ENCODE results near the gene BUB1B.

Gene BUB1B

DNA sequence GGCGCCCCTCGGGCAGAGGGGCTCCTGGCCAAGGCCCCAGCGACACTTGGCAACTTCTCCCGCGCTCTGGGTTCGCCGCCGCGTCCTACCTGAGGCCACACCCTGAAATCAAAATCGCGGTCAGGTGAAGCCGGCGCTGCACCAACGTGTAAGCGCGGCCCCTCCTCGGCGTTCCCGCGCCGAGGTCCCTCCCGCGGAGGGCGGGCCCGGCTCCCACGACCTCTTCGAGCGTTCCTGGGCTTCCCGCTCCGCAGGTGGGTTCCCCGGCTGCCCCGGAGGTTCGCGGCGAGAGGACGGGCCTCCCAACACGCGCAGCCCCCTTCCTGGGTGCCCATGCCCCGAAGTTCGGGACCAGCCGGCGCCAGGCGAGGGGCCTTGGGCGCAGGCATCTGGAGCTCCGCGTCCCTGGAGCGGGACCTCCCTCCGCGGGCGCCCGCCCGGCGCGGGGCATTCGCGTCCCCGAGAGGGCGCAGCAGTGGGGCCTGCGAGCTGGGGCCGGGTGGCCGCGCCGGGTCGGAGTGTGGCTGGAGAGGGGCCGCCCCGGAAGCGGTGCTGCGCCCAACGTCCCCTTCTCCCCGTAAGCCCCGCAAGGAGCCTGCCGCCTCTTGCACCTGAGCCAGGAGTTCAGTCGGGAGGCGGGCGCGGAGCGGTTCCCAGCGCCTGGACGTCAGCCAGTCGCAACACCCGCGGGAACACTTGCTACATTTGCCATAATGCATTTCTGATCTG lies 91.7 kb downstream of the BUB1B start:
- DNase-seq (ENCODE audit: low spot score), result peak; percentile 75

DNA sequence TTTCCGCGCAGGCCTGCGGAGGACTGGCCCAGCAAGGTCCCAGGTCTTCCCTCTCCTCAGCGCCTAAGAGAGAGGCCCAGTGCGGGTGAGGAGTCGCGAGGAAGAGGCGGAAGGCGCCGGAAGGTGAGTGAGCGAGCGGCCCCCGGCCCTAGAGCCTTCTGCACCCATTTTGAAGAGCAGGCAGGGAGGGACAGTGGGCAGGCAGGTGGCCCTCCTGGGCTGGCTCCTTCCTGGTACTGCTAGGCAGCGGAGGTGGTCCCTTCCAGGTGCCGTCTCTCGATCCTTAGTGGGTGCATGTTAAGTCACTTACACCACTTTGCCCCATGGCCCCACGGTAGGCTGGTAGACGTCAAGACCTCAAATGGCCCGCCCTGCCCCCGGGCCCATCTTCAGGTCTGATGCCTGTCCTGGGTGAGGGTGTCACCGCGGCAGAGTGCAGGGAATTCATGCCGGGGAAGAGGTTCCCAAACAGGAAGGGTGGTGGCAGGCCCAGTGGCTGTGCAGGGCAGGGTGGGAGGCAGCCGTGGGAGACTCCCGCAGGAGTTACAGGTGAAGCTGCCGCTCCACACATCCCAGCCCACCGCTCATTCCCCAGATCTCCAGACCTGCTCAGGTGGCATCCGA lies 92.4 kb downstream of the BUB1B start:
- DNase-seq (ENCODE audit: low spot score), result no peak

GRCh38 chr15:40254452-40254851 lies 93.6 kb downstream of the BUB1B start:
- no peak for DNase-seq (ENCODE audit: low spot score)

GRCh38 chr15:40255033-40255432 lies 94.2 kb downstream of the BUB1B start:
- no peak for DNase-seq (ENCODE audit: low spot score)

GRCh38 chr15:40256638-40257235 lies 95.9 kb downstream of the BUB1B start:
- DNase-seq (ENCODE audit: low spot score), result no peak

DNA sequence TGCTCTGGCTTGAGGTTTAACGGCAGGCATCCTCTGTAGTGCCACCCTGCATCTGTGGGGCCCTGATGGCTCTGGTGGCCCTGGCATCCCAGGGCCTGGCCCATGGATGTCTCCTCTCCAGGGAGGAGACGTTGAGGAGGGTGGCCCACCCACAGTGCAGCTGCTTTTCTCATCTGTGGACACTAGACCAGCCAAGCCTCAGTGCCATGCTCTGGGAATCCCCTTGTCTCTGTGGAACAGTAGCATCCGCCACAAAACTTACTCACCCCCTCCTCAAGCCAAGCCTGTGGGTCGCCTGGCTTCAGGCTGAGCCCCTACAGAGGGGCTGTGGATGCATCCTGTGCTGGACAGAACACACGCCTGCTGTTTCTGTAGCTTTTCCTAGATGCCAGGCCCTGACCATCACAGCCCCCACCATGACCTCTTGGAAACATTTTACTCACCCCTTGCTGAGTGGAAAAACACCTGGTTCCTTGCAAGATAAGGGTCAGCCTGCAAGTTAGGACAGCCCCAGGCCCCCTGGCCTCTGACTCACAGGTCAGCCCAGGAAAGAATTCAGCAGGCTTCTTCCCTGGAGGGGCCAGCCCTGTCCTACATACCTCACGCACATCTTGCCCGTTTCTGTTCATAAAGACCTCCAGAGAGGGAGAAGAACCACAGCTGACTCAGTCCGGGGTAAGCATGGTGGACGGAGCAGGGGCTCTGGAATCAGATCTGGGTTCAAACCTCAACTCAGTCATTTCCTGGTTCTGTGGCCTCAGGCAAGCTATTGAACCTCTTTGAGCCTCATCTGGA lies 97.0 kb downstream of the BUB1B start:
- no peak for DNase-seq (ENCODE audit: low spot score)

GRCh38 chr15:40258544-40258943 lies 97.7 kb downstream of the BUB1B start:
- DNase-seq (ENCODE audit: low spot score), result peak; percentile 58

DNA sequence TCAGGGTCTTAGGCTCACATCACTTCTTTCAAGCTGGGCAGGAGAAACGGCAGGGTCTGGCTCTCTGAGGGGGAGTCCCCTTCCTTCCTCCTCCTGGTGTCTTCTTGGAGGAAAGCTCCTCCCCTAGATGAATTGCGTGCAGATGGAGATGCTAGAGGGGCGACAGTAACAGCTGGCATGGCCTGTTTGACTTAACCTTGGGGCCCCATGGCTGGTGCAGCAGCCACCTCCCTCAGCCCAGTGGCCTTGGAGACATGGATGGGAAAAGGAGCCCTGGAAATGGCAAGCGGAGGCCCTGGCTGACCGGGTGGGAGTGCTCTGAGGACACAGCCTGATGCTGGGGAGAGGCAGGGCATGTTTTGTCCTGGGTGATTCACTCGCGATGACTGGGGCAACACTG lies 98.2 kb downstream of the BUB1B start:
- no peak for DNase-seq (ENCODE audit: low spot score)

DNA sequence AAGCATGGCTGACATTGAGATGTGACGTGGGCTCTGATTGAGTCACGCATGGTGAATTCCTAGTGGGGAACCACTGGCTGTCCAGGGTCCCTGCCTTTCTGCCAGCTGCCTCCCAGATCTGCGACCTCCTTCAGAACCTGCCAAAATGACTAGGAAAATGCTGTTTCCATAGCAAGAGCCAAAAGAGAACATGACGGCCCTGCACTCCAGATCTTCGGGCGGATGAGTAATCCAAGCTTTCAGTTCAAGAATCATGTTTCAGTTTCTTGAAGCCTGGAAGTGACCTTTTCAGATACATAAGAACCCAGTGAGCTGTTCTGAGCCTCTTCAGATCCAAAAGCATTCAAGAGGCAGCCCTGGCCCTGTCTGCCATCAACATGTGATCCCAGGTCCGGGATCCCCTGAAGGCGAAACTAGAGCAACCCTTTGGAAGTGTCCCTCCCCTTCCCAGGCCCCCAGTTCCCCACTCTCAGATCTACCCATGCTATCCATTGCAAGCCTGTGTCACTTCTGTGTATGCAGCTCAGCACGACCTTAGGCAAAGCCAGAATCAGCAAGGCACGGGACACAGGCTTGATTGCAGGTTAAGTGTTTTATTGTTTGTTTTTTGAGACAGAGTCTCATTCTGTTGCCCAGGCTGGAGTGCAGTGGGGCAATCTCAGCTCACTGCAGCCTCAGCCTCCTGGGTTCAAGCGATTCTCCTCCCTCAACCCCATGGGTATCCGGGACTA lies 102.3 kb downstream of the BUB1B start:
- DNase-seq (ENCODE audit: low spot score), result no peak

- no peak for DNase-seq (ENCODE audit: low spot score)
Observed at GRCh38 chr15:40264321-40265153, 103.7 kb downstream of the BUB1B start.

DNA sequence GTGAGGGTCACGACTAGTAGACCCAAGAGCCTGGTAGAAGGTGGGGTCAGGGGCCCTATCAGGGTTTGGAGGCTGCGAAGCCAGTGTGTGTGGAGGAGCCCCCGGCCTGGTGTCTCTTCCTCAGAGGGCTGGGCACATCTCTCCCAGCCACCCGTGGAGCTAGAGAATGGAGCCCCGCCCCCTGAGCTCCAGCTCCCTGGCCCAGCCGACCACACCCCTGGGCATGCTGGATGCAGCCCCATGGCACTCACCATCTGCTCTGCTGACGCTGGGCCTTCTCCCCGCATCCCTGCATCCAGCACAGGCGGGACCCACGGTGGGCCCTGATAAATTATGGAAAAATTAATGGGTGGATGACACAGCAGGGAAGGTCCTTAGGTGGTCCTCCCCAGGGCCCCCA lies 104.5 kb downstream of the BUB1B start:
- DNase-seq (ENCODE audit: low spot score), result peak; percentile 58

GRCh38 chr15:40265875-40266274 lies 105.0 kb downstream of the BUB1B start:
- no peak for DNase-seq (ENCODE audit: low spot score)

GRCh38 chr15:40266828-40267304 lies 106.0 kb downstream of the BUB1B start:
- DNase-seq (ENCODE audit: low spot score), result no peak

DNA sequence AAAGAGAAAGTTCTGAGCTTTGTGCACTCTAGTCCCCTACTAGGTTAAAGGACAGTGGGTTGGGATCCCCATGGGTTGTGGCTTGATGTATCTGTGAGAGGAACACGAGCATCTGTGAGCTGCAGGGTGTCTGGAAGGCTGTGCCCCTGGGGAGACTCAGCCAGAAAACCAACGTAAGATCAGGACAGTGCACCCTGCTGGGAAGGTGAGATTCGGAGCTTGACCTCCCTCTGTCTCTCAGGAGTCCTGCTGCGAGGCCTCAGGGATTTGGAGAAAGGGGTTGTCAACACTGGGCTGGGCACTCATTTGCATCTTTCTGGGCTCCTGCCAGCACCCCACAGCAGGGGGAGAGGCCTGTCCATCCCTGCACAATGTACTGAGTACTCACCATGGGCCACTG lies 106.8 kb downstream of the BUB1B start:
- DNase-seq (ENCODE audit: low spot score), result no peak

- DNase-seq (ENCODE audit: low spot score), result no peak
Observed at GRCh38 chr15:40269604-40270003, 108.7 kb downstream of the BUB1B start.

- no peak for DNase-seq (ENCODE audit: low spot score)
Observed at GRCh38 chr15:40270246-40270995, 109.6 kb downstream of the BUB1B start.

Measured in iPS-NIHi11 (cell line).